Adrenal gland (tissue), 12 donors: ENCODE results near the gene AQP10. TPM values are rescaled to one million over a fixed set of nuclear protein-coding genes. Genes with fewer than 3 reads are reported as not detected.

ENCODE experiments used
- DNase-seq, 7 donors: peaks; one replicate each; pipeline ENCODE4 v3.0.0-alpha.2; 2019 to 2020
- H3K27ac ChIP-seq, 5 donors: fragments of 200-600 bp; sonication (generic) in 4 of 5; 1 replicate in 3 of 5; 2 replicates in 2 of 5; pipeline versions ENCODE4 v1.5.1 to v1.8.0; 2016 to 2020; ENCODE audit warnings: mild to moderate bottlenecking in 1 of 5
- H3K27me3 ChIP-seq: fragments of 200-600 bp; 2 replicates; pipeline ENCODE4 v1.8.0; 2021
- H3K36me3 ChIP-seq, 2 donors: fragments of 200-600 bp; replicated peaks in 1 of 2; 1 replicate in 1 of 2; 2 replicates in 1 of 2; pipeline versions ENCODE4 v1.5.1 to v1.8.0; 2018 to 2022
- H3K4me1 ChIP-seq, 2 donors: fragments of 200-600 bp; replicated peaks in 1 of 2; 1 replicate in 1 of 2; 2 replicates in 1 of 2; pipeline versions ENCODE4 v1.5.1 to v1.8.0; 2018 to 2021
- H3K4me3 ChIP-seq, 4 donors: fragments of 200-600 bp; sonication (generic) in 3 of 4; one replicate each; pipeline ENCODE4 v1.5.1; 2016 to 2018
- H3K9me3 ChIP-seq, 3 donors: fragments of 200-600 bp; sonication (generic) in 1 of 3; replicated peaks in 1 of 3; 1 replicate in 2 of 3; 2 replicates in 1 of 3; pipeline versions ENCODE4 v1.5.1 to v1.8.0; 2016 to 2021
- CTCF ChIP-seq, 6 experiments: fragments of 450-650 bp in 4 of 6; fragments of 200-600 bp in 2 of 6; sonication (generic) in 1 of 6; IDR thresholded peaks; 1 replicate in 5 of 6; 2 replicates in 1 of 6; pipeline versions ENCODE4 v1.5.1 to v1.8.0; 2016 to 2021; ENCODE audit warnings: antibody characterized with exemption in 6 of 6, mild to moderate bottlenecking in 2 of 6, moderate library complexity in 1 of 6
- POLR2A ChIP-seq, 2 donors: fragments of 450-650 bp; IDR thresholded peaks; one replicate each; pipeline ENCODE4 v1.6.1; 2017; ENCODE audit warnings: antibody characterized with exemption in 2 of 2, mild to moderate bottlenecking in 2 of 2, moderate library complexity in 1 of 2
- WGBS, 4 donors: extraction: QIAGEN DNeasy Blood & Tissue Kit in 2 of 4; methylation state at CpG; one replicate each; pipeline versions ENCODE4 v1.1.5 to v1.1.7; 2013 to 2017; 5-methylcytosine and 5-hydroxymethylcytosine counted together
- intact Hi-C, 2 donors: fragments of 100-400 bp; cut with DNase I; formaldehyde crosslinking; loops; one replicate each; pipeline versions ENCODE4 v1.14.1 to v1.15.0; 2022 to 2023
- polyA plus RNA-seq, 3 donors: library from polyadenylated mRNA; stranded (reverse); fragments of 200-250 nt in 2 of 3; fragments of 350-450 nt in 1 of 3; fragmentation: Illumina TruSeq in 1 of 3; extraction: RNeasy Lipid Tissue Mini Kit (QIAGEN cat#74804) in 1 of 3; gene quantifications; one replicate each; pipeline ENCODE4 v1.2.3, GENCODE V29; 2013 to 2014
- total RNA-seq, 9 donors: library from RNA; depleted of rRNA in 4 of 9; stranded (reverse); fragments of >200 nt in 4 of 9; fragments of 120-200 nt in 1 of 9; fragmentation: NEBNext Ultra II Directional in 1 of 9; extraction: Animal tissue kit (Norgen Biotek cat#: 25700) in 1 of 9; gene quantifications; one replicate each; pipeline versions ENCODE4 v1.1.0 to v1.2.4, GENCODE V29; 2013 to 2023
- donor health status: healthy with polysubstance abuse.
- donor health status: Bipolar disorder and iron deficiency.
- donor health status: DM: yes; HTN: yes; CAD: no.
- donor health status: DM: no; HTN: no; CAD: no.
- donor health status: DM: no; HTN: no; CAD: no.
- donor health status: DM: yes; HTN: yes; CAD: no.

Gene AQP10
- total and polyA plus RNA-seq, 12 donors = 0.06 TPM; not detected in 11

GRCh38 chr1:154323493-154323892, 2.6 kb downstream of the AQP10 start:
- intact Hi-C loops = no loop called here
- no peak overlapping the region for H3K27ac ChIP-seq
- H3K9me3 ChIP-seq = no peaks in the 10 kb centered on the region
- H3K4me3 ChIP-seq = no peak overlapping the region
- 57 to 85% (median 81%) methylated on average over 1 to 7 of the region's 7 CpGs for WGBS, 4 donors
- no peaks in the 10 kb centered on the region for H3K36me3 ChIP-seq
- TF ChIP-seq POLR2A (IDR thresholded peaks at IDR 0.05) (no peak), CTCF (IDR thresholded peaks at IDR 0.05) (no peak)
- H3K4me1 ChIP-seq = peaks cover 17 to 36% of the 10 kb centered on the region in 2 donors
- no peaks in the 10 kb centered on the region for H3K27me3 ChIP-seq
- DNase-seq = no peak

- intact Hi-C loops = no loop called here
- Histone ChIP-seq H3K4me3 (no peak overlapping the region), H3K27me3 (no peaks in the 10 kb centered on the region), H3K36me3 (no peaks in the 10 kb centered on the region), H3K4me1 (peaks cover 17 to 42% of the 10 kb centered on the region in 2 donors), H3K27ac (no peak overlapping the region), H3K9me3 (no peaks in the 10 kb centered on the region)
- DNase-seq = no peak
- WGBS, 4 donors = 67 to 86% (median 78%) methylated on average over 1 to 2 of the region's 2 CpGs
- TF ChIP-seq CTCF (IDR thresholded peaks at IDR 0.05) = no peak
- TF ChIP-seq POLR2A (IDR thresholded peaks at IDR 0.05) = no peak
These were observed 3.3 kb downstream of the AQP10 start for GRCh38 chr1:154324241-154324640.

- Histone ChIP-seq H3K4me1 (peaks cover 17 to 43% of the 10 kb centered on the region in 2 donors), H3K9me3 (no peaks in the 10 kb centered on the region), H3K36me3 (no peaks in the 10 kb centered on the region), H3K4me3 (peak within 1 kb of the TSS in 2 of 4 donors; percentile 18 to 97), H3K27ac (peak within 1 kb of the TSS in 4 of 5 donors; percentile 33 to 89 (median 76)), H3K27me3 (no peaks in the 10 kb centered on the region)
- peak; percentile 71 to 87 (median 83) for TF ChIP-seq CTCF (IDR thresholded peaks at IDR 0.05)
- TF ChIP-seq POLR2A (IDR thresholded peaks at IDR 0.05) = no peak
- 0 to 1% (median 1%) methylated on average over 31 to 56 of the region's 56 CpGs for WGBS, 4 donors
- intact Hi-C loops = no loop called here
- peak; percentile 63 to 88 (median 75) for DNase-seq
These were observed 4.0 kb downstream of the AQP10 start, which contains the start of gene ATP8B2 for GRCh38 chr1:154324669-154325582. Gene ATP8B2, plus strand, starts transcription at chr1:154325525. Its CDS starts 2,617 bp downstream, at chr1:154328142.
